COLO829 (cell line): ENCODE measurements around the gene TCN1.
"Not testable (repeated sequence)": the region's sequence is repeated elsewhere in the genome, so short reads cannot be mapped to it uniquely, and the experiment has no call there.

Experiments
- DNase-seq: peaks from one replicate; pipeline ENCODE4 v3.0.0; 2012; ENCODE audit warnings: low spot score

Gene TCN1, protein sequence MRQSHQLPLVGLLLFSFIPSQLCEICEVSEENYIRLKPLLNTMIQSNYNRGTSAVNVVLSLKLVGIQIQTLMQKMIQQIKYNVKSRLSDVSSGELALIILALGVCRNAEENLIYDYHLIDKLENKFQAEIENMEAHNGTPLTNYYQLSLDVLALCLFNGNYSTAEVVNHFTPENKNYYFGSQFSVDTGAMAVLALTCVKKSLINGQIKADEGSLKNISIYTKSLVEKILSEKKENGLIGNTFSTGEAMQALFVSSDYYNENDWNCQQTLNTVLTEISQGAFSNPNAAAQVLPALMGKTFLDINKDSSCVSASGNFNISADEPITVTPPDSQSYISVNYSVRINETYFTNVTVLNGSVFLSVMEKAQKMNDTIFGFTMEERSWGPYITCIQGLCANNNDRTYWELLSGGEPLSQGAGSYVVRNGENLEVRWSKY

DNA sequence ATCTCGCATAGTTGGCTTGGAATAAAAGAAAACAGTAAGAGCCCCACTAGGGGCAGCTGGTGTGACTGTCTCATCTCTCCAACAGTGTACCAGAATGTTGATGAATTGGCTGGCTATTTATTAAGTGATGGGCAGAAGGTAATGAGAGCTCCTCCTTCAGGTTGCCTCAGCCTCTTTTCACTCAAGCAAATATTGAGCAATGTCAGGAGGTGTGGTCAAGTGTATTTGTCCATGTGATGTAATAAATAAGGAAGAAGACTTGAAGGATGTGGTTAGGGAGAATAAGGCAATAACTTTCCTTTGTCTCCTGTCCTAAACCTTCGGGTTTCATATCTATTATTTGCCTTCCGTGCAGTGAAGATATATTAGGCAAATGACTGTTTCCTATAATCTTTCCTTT is at the start of gene TCN1:
TCN1 (minus strand) TSS at position 91 of the 400 bp plus-strand sequence; CDS start at position 74, 17 bp downstream.
- peak; percentile 3 for DNase-seq

- not testable (repeated sequence) for DNase-seq
These were observed 37.3 kb upstream of the TCN1 start for GRCh38 chr11:59903569-59903968.

DNA sequence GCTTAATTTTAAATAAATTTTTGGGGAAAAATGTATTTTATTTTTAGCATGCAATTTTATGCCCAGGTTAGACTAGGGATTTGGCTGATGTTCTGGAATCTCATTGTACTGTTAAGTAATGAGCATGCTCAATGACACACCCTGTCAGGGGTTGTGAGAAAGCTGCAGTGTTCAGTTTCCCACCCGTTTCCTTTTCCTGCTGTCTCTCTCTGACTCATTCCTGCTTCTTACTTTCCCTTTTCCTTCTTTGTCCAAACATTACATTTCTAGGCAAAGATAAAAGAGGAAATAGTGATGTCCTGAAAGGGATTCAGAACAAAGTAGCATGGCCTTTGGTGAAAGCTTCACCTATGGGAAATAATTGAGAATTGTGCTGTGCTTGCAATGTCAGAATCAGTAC is 35.0 kb upstream of the TCN1 start:
- peak; percentile 68 for DNase-seq

DNA sequence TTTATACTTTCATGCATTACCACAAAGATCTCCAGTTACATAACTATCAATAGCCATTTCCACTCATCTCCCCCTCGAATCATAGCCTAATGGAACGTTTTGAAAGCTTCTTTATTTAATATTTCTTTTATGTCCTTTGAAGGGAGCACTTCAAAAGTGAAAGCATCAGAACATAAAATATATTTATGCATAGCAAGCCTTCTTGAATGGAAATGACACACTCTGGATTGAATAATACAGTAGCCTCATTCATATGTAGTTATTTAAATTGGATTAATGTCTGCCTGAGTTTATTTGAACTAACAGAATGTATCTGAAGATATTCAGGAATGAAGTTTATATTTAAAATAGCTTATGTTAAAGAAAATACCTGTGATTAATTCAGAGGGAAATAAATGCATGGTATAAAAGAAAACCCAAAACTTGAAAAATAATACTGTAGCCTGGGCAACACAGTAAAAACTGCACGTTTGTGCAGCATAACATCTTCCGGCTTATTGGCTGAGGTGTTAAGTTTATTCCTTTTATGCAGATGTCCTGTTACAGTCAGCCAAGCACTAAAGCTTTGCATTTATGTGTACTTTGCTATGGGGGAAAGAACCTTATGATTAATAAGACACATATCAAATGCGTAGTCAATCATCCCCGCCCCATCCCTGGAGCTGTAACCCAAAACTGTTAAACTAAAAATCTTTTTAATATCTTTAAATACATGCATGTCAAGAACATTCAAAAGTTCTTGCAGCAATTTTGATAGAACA is 34.3 kb upstream of the TCN1 start:
- DNase-seq = peak; percentile 8

DNA sequence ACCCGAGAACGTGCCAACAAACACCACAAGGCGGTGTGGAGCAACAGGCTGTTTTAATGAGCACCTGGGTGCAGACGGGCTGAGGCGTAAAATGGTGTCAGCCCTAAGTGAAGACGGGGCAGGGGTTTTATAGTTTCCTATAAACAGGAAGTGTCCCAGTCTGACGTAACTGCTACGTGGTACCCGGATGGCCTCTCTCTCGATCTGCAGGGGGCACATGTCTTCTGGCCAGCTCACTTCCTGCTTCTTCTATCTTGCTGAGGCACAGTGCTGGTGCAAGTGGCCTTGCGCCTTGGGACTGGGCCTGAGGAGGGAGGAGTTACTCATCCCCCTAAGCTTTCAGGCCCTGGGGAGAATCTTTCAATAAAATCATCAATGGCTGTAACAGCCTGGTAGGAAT is 33.2 kb upstream of the TCN1 start:
- DNase-seq = no peak

- no peak for DNase-seq
These were observed 32.4 kb upstream of the TCN1 start for GRCh38 chr11:59898650-59899049.

DNA sequence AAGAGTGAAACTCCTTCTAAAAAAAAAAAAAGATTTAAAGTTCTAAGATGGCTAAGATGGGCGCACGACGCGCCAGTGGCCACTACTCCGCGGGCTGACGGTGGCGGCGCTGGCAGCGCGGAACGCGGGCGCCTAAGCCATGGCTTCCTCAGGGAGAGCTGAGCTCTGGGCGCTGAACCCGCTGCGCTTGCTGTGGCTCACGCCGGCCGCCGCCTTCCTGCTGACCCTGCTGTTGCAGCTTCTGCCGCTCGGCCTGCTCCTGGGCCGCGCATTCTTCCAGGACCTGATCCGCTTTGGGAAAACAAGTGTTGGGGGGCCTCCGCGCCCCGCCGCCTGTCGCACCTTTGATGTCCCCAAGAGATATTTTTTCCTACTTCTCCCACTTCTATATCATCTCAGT is 31.8 kb upstream of the TCN1 start:
- DNase-seq = no peak

DNA sequence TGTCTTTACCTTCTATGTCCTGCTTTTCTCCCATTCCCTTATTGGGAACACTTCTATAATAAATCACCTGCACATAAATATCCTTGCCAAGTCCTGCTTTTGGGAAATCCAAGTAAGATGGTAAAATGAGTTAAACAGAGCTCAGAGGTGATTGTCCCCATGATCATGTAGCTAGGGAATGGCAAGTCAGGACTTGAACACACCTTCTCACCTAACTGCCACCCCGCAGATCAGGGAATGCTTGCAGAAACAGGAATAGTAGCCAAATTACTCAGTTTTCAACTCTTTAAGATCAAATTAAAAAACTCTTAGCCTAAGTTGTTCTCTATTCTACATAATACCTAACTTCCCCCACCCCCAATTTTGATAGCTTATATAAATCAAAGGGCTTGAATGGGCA is 28.3 kb upstream of the TCN1 start:
- no peak for DNase-seq

DNA sequence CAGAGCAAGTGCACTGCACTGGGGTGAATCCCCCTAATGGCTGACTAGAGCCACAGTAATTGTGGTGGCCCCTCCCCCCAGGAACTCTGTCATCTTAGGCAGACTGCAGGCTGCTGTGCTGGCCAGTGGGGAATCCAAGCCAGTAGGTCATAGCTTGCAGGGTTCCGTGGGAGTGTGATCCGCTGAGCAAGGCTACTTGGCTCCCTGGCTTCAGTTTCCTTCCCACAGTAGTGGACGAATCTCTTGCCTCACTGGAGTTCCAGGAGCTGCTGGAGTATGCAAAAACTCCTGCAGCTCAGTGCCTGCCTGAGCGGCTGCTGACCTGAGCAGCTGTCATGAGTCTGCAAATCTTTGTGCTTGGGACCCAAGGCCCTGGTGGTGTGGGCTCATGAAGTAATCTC is 25.5 kb upstream of the TCN1 start:
- no peak for DNase-seq

DNA sequence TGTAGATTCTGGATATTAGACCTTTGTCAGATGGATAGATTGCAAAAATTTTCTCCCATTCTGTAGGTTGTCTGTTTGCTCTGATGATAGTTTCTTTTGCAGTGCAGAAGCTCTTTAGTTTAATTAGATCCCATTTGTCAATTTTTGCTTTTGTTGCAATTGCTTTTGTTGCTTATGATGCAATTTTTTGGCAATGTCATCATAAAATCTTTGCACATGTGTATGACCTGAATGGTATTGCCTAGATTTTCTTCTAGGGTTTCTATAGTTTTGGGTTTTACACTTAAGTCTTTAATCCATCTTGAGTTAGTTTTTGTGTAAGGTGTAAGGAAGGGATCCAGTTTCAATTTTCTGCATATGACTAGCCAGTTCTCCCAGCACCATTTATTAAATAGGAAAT is 20.9 kb upstream of the TCN1 start:
- not testable (repeated sequence) for DNase-seq

DNA sequence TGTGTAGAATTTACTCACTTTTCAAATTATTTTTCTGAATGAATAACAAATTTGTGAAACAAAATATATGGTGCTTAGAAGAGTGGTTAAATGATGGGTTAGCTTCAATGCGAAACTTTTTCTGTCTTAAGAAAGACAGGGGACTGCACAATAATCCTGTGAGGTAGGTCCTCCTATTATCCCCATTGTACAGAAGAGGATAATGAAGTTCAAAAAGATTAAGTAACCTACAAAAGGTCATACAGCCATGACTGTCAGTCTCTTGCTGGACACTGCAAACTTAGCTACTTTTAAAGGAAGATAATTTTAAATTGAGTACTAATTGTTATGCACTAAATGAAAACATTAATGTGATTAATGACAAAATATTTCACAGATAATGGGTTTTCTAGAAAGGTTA is 17.3 kb upstream of the TCN1 start:
- no peak for DNase-seq

GRCh38 chr11:59879567-59879966 is 13.3 kb upstream of the TCN1 start:
- DNase-seq = no peak

GRCh38 chr11:59878575-59878974 is 12.3 kb upstream of the TCN1 start, which contains the start of gene OOSP3:
Gene OOSP3 (plus strand): TSS chr11:59878782. CDS start chr11:59878809, 27 bp downstream.
- DNase-seq = no peak

- no peak for DNase-seq
These were observed 11.5 kb upstream of the TCN1 start for GRCh38 chr11:59877784-59878183.

GRCh38 chr11:59877325-59877724 is 11.0 kb upstream of the TCN1 start:
- no peak for DNase-seq

DNA sequence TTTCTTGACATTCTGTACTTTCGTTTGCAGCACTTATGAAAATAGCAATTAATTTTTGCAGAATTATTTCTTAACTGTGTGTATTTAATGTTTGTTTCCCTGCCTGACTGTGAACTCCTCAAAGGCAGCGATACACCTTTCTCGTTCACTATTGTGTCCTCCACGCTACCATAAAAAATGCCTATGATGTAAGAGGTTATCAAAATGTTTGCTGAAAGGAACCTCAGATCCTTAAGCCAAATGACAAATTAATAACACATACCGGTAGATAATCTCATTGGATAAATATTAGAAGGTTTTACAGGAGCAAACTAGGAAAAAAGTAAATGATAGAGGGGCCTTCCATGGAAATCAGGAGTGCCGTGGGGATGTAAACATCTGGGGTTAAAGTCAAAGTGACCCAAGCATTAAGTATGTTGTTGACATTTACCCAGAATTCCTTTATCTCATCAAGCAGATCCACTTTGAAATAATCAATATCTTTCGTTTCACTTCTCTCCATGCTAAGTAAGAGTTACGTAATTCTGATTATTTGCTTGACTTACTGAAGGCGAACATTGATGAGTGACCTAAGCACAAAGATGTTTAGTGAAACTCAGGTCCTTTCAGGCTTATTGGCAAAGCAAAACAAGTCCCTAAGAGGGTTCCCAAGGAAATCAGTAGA is 9.7 kb upstream of the TCN1 start:
- no peak for DNase-seq

GRCh38 chr11:59872076-59872475 is 5.8 kb upstream of the TCN1 start:
- no peak for DNase-seq

GRCh38 chr11:59867946-59868345 is 1.7 kb upstream of the TCN1 start:
- no peak for DNase-seq

GRCh38 chr11:59866836-59867235 is 549 bp upstream of the TCN1 start:
- DNase-seq = no peak

- peak; percentile 91 for DNase-seq
These were observed 1.3 kb downstream of the TCN1 start for GRCh38 chr11:59865031-59865430.

- no peak for DNase-seq
These were observed 4.0 kb downstream of the TCN1 start for GRCh38 chr11:59862252-59862651.

GRCh38 chr11:59859673-59860072 is 6.6 kb downstream of the TCN1 start:
- no peak for DNase-seq
